NT2/D1 (cell line): ENCODE measurements around the gene NADK.

Experiments
- YY1 ChIP-seq: IDR thresholded peaks from 2 replicates; pipeline ENCODE4 v1.6.1; 2011; ENCODE audit not compliant: insufficient read length, insufficient read depth
- ZNF274 ChIP-seq: IDR thresholded peaks from 2 replicates; pipeline ENCODE4 v1.6.1; 2011; ENCODE audit warnings: mild to moderate bottlenecking, low read depth, low read length

GRCh38 chr1:1808206-1808605 is 29.9 kb upstream of the NADK start:
- TF ChIP-seq YY1 = no peak
- TF ChIP-seq ZNF274 = no peak
